Measurements from ENCODE around the gene KCNMB2.

GRCh38 chr3:178494386-178494785 is 41.9 kb upstream of the KCNMB2 start:
- TF ChIP-seq CTCF (IDR thresholded peaks at IDR 0.05; ENCODE audit: low read depth, low read length): no peak
- TF ChIP-seq EZH2phosphoT487 (IDR thresholded peaks at IDR 0.05; ENCODE audit: low read depth): no peak

Measured in OCI-LY3 (cell line).